SK-N-SH treated with all-trans-retinoic acid at 6 μM for 48 hours (cell line): Measurements from ENCODE around the gene PRSS21.
A peak's percentile ranks its signal among the peaks of the same experiment; 100 is the strongest.

Source experiments
- ATAC-seq: fragments of 200-7000 bp; cut with Tn5 transposase; 3 replicates; pipeline ENCODE4 v1.9.1; 2020; ENCODE audit warnings: mild to moderate bottlenecking, moderate library complexity
- ARNTL ChIP-seq: fragments of 450-650 bp; formaldehyde crosslinking; IDR thresholded peaks from 2 replicates; pipeline ENCODE4 v1.5.0; 2020; ENCODE audit warnings: low read depth, mild to moderate bottlenecking, moderate library complexity, borderline replicate concordance
- BACH2 ChIP-seq: fragments of 250-450 bp; sonication (Bioruptor Pico); IDR thresholded peaks from 2 replicates; pipeline ENCODE4 v1.9.0; 2021; ENCODE audit warnings: mild to moderate bottlenecking, borderline replicate concordance
- CSDC2 ChIP-seq: fragments of 250-450 bp; sonication (Bioruptor Pico); IDR thresholded peaks from 2 replicates; pipeline ENCODE4 v1.5.0; 2020; ENCODE audit warnings: mild to moderate bottlenecking, moderate library complexity
- GLIS3 ChIP-seq: fragments of 250-450 bp; sonication (Bioruptor Pico); IDR thresholded peaks from 2 replicates; pipeline ENCODE4 v1.5.0; 2020; ENCODE audit warnings: mild to moderate bottlenecking, moderate library complexity
- ISL1 ChIP-seq: fragments of 250-450 bp; sonication (Bioruptor Pico); IDR thresholded peaks from 2 replicates; pipeline ENCODE4 v2.1.2; 2022; ENCODE audit warnings: mild to moderate bottlenecking, moderate library complexity
- OSR1 ChIP-seq: fragments of 250-450 bp; sonication (Bioruptor Pico); IDR thresholded peaks from 2 replicates; pipeline ENCODE4 v1.8.0; 2022; ENCODE audit warnings: moderate library complexity, mild to moderate bottlenecking, inconsistent platforms
- PPARA ChIP-seq: fragments of 250-450 bp; sonication (Bioruptor Pico); IDR thresholded peaks from 2 replicates; pipeline ENCODE4 v1.5.0; 2020; ENCODE audit warnings: mild to moderate bottlenecking, borderline replicate concordance
- SNAI2 ChIP-seq: fragments of 250-450 bp; sonication (Bioruptor Pico); IDR thresholded peaks from 2 replicates; pipeline ENCODE4 v1.5.0; 2020; ENCODE audit warnings: mild to moderate bottlenecking, moderate library complexity
- TCF4 ChIP-seq: fragments of 250-450 bp; sonication (Bioruptor Pico); IDR thresholded peaks from 2 replicates; pipeline ENCODE4 v1.8.0; 2021; ENCODE audit warnings: mild to moderate bottlenecking, moderate library complexity, borderline replicate concordance
- TOX ChIP-seq: fragments of 250-450 bp; sonication (Bioruptor Pico); IDR thresholded peaks from 2 replicates; pipeline ENCODE4 v1.8.0; 2021; ENCODE audit warnings: mild to moderate bottlenecking, moderate library complexity, borderline replicate concordance
- ZFP3 ChIP-seq: fragments of 250-450 bp; sonication (Bioruptor Pico); IDR thresholded peaks from 2 replicates; pipeline ENCODE4 v1.5.0; 2020; ENCODE audit warnings: mild to moderate bottlenecking, moderate library complexity
- ZNF8 ChIP-seq: fragments of 450-650 bp; formaldehyde crosslinking; IDR thresholded peaks from 2 replicates; pipeline ENCODE4 v1.5.0; 2020; ENCODE audit warnings: mild to moderate bottlenecking, moderate library complexity
- TF ChIP-seq, protein P1 (sequence below): fragments of 250-450 bp; sonication (Bioruptor Pico); IDR thresholded peaks from 2 replicates; pipeline ENCODE4 v1.5.0; 2020; ENCODE audit warnings: mild to moderate bottlenecking, moderate library complexity
- TF ChIP-seq, protein P2 (sequence below): fragments of 250-450 bp; sonication (Bioruptor Pico); IDR thresholded peaks from 2 replicates; pipeline ENCODE4 v1.8.0; 2021; ENCODE audit warnings: low read depth, mild to moderate bottlenecking, moderate library complexity, borderline replicate concordance
- TF ChIP-seq, protein P3 (sequence below): fragments of 250-450 bp; sonication (Bioruptor Pico); IDR thresholded peaks from 2 replicates; pipeline ENCODE4 v1.8.0; 2020; ENCODE audit warnings: mild to moderate bottlenecking, moderate library complexity, borderline replicate concordance
- TF ChIP-seq, protein P4 (sequence below): fragments of 250-450 bp; sonication (Bioruptor Pico); IDR thresholded peaks from 2 replicates; pipeline ENCODE4 v1.5.1; 2021; ENCODE audit warnings: mild to moderate bottlenecking, moderate library complexity
- TF ChIP-seq, protein P5 (sequence below): fragments of 250-450 bp; sonication (Bioruptor Pico); IDR thresholded peaks from 2 replicates; pipeline ENCODE4 v1.5.1; 2020; ENCODE audit warnings: low read depth, mild to moderate bottlenecking, moderate library complexity

The PRSS21 gene

DNA sequence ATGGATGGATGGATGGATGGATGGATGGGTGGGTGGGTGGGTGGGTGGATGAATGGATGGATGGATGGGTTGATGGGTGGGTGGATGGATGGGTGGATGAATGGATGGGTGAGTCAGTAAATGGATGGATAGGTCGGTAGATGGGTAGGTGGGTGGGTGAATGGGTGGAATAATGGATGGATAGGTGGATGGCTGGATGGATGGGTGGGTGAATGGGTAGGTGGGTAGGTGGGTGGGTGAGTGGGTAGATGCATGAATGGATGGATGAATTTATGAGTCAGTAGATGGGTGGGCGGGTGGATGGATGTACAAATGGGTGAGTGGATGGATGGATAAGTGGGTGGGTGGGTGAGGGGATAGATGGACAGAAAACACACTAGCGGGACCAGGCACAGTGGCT is 17.9 kb downstream of the PRSS21 start (continued):
- TF ChIP-seq CSDC2 (no peak), TOX (CRISPR knock-in tag) (no peak), ARNTL (no peak), GLIS3 (no peak), SNAI2 (CRISPR knock-in tag) (no peak), BACH2 (CRISPR knock-in tag) (no peak), PPARA (no peak), OSR1 (CRISPR knock-in tag) (no peak)
- TF ChIP-seq, protein P1, sequence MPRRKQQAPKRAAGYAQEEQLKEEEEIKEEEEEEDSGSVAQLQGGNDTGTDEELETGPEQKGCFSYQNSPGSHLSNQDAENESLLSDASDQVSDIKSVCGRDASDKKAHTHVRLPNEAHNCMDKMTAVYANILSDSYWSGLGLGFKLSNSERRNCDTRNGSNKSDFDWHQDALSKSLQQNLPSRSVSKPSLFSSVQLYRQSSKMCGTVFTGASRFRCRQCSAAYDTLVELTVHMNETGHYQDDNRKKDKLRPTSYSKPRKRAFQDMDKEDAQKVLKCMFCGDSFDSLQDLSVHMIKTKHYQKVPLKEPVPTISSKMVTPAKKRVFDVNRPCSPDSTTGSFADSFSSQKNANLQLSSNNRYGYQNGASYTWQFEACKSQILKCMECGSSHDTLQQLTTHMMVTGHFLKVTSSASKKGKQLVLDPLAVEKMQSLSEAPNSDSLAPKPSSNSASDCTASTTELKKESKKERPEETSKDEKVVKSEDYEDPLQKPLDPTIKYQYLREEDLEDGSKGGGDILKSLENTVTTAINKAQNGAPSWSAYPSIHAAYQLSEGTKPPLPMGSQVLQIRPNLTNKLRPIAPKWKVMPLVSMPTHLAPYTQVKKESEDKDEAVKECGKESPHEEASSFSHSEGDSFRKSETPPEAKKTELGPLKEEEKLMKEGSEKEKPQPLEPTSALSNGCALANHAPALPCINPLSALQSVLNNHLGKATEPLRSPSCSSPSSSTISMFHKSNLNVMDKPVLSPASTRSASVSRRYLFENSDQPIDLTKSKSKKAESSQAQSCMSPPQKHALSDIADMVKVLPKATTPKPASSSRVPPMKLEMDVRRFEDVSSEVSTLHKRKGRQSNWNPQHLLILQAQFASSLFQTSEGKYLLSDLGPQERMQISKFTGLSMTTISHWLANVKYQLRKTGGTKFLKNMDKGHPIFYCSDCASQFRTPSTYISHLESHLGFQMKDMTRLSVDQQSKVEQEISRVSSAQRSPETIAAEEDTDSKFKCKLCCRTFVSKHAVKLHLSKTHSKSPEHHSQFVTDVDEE (CRISPR knock-in tag) = no peak

DNA sequence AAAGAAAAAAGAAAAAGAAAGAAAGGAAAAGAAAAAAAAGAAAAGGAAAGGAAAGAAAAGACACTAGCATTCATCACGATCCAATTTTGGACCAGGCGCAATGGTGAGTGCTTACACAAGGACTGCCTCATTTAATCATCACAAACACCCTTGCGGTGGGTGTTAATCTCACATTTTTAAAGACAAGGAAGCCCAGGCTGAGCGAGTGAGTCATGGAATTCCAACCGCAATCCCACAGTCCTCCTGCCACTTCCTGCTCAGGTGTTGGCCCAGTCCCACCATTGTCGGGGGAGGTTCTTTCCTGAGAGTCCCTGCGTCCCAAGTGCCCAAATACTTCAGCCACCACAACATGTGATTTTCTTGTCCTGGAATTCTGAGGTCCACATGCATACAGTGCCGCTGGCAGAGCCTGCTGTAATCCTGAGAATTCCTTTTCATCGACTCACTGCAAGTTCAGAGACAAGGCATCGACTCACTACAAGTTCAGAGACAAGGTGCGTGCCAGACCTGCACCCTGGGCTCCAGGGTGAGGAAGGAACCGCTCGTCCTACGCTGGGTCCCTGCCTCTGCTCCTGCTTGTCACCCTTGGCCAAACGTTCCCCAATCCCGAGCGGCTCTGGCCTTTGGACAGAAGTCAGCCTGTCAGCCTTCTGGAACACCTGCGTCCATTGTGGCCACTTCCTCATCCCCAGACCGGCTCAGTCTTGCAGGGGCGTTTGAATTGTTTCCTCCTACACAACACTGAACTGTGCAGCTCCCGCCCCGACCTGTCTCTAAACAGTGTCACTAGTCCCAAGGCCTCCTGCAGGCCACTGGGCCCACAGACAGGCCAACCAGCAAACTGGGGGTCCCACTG is 18.8 kb downstream of the PRSS21 start:
- TF ChIP-seq, protein P2, sequence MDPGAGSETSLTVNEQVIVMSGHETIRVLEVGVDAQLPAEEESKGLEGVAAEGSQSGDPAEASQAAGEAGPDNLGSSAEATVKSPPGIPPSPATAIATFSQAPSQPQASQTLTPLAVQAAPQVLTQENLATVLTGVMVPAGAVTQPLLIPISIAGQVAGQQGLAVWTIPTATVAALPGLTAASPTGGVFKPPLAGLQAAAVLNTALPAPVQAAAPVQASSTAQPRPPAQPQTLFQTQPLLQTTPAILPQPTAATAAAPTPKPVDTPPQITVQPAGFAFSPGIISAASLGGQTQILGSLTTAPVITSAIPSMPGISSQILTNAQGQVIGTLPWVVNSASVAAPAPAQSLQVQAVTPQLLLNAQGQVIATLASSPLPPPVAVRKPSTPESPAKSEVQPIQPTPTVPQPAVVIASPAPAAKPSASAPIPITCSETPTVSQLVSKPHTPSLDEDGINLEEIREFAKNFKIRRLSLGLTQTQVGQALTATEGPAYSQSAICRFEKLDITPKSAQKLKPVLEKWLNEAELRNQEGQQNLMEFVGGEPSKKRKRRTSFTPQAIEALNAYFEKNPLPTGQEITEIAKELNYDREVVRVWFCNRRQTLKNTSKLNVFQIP (CRISPR knock-in tag) = no peak
- TF ChIP-seq, protein P3, sequence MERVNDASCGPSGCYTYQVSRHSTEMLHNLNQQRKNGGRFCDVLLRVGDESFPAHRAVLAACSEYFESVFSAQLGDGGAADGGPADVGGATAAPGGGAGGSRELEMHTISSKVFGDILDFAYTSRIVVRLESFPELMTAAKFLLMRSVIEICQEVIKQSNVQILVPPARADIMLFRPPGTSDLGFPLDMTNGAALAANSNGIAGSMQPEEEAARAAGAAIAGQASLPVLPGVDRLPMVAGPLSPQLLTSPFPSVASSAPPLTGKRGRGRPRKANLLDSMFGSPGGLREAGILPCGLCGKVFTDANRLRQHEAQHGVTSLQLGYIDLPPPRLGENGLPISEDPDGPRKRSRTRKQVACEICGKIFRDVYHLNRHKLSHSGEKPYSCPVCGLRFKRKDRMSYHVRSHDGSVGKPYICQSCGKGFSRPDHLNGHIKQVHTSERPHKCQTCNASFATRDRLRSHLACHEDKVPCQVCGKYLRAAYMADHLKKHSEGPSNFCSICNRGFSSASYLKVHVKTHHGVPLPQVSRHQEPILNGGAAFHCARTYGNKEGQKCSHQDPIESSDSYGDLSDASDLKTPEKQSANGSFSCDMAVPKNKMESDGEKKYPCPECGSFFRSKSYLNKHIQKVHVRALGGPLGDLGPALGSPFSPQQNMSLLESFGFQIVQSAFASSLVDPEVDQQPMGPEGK (CRISPR knock-in tag) = peak; percentile 86; the same call in 1 of the 2 replicates
- TF ChIP-seq OSR1 (CRISPR knock-in tag) (0 out of 2 replicates have a peak, but pooled peaks have one; percentile 40), TOX (CRISPR knock-in tag) (no peak)

DNA sequence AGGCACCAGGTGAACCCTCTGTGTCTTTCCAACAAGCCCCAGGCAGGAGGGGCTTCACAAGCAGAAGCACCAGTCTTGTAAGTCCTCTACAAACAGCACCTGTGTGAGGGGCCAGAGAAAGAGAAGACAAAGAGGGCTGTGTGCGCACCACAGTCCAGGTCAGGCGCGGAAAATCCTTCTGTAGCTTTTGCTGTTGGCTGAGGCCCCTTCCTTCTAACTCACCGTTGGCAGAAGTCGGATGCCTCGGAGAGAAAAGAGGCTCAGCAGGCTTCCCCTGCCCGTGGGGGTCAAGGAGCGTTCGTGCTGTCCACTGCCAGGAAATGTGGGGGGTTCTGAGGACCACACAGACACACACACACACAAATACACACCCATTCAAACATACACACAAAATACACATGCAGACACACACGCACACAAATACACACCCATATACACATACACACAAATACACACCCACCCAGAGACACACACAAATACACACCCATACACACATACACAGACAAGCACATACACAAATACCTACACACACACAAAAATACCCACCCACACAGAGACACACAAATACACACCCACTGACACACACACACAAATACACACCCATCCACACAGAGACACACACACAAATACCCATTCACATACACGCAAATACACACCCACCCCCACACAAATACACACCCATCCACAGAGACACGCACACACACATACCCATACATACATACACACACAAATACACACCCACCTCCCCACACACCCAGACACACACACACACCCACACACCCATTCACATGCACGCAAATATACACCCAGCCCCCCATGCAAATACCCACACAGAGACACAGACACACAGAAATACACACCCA is 19.8 kb downstream of the PRSS21 start:
- TF ChIP-seq OSR1 (CRISPR knock-in tag) = no peak
- no peak for TF ChIP-seq ARNTL
- TF ChIP-seq ZNF8 (CRISPR knock-in tag) = no peak
- TF ChIP-seq, protein P4, sequence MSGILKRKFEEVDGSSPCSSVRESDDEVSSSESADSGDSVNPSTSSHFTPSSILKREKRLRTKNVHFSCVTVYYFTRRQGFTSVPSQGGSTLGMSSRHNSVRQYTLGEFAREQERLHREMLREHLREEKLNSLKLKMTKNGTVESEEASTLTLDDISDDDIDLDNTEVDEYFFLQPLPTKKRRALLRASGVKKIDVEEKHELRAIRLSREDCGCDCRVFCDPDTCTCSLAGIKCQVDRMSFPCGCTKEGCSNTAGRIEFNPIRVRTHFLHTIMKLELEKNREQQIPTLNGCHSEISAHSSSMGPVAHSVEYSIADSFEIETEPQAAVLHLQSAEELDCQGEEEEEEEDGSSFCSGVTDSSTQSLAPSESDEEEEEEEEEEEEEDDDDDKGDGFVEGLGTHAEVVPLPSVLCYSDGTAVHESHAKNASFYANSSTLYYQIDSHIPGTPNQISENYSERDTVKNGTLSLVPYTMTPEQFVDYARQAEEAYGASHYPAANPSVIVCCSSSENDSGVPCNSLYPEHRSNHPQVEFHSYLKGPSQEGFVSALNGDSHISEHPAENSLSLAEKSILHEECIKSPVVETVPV = no peak
- TF ChIP-seq, protein P5, sequence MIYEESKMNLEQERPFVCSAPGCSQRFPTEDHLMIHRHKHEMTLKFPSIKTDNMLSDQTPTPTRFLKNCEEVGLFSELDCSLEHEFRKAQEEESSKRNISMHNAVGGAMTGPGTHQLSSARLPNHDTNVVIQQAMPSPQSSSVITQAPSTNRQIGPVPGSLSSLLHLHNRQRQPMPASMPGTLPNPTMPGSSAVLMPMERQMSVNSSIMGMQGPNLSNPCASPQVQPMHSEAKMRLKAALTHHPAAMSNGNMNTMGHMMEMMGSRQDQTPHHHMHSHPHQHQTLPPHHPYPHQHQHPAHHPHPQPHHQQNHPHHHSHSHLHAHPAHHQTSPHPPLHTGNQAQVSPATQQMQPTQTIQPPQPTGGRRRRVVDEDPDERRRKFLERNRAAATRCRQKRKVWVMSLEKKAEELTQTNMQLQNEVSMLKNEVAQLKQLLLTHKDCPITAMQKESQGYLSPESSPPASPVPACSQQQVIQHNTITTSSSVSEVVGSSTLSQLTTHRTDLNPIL (CRISPR knock-in tag) = no peak
- TF ChIP-seq, protein P1 (CRISPR knock-in tag) = no peak
- TF ChIP-seq TOX (CRISPR knock-in tag) = no peak
- no peak for TF ChIP-seq BACH2 (CRISPR knock-in tag)
- TF ChIP-seq ZFP3 (CRISPR knock-in tag) = no peak
- TF ChIP-seq, protein P3 (CRISPR knock-in tag) = no peak
- no peak for TF ChIP-seq CSDC2
- no peak for TF ChIP-seq PPARA
- no peak for TF ChIP-seq ISL1 (CRISPR knock-in tag)
- TF ChIP-seq TCF4 = no peak
- TF ChIP-seq, all 23 proteins: peak for 0
- no peak for ATAC-seq

More for the DNA sequence above, 18.8 kb downstream of the PRSS21 start:
- ATAC-seq = peak; percentile 79
